ENCODE results near the gene PPFIA3.

PPFIA3 gene

GRCh38 chr19:49080392-49080791, 39.0 kb upstream of the PPFIA3 start:
- peaks cover 24% of the 10 kb centered on the region for H3K27me3 ChIP-seq
- no peaks in the 10 kb centered on the region for H3K9me3 ChIP-seq
- no peaks in the 10 kb centered on the region for H3K36me3 ChIP-seq
- H3K4me1 ChIP-seq (ENCODE audit: control insufficient read depth in 1 of 2, insufficient read depth in 1 of 2, low read depth in 1 of 2, low read length in 1 of 2), result peaks cover 5% of the 10 kb centered on the region in 2 experiments
- no peak overlapping the region for H3K4me3 ChIP-seq (ENCODE audit: low read depth in 1 of 2, low read length in 1 of 2)
- H3K27ac ChIP-seq, result no peak overlapping the region
- no peak for TF ChIP-seq CTCF (IDR thresholded peaks at IDR 0.05)

GRCh38 chr19:49081273-49081672, 38.1 kb upstream of the PPFIA3 start:
- no peak for TF ChIP-seq CTCF (IDR thresholded peaks at IDR 0.05)
- Histone ChIP-seq H3K4me1 (ENCODE audit: control insufficient read depth in 1 of 2, insufficient read depth in 1 of 2, low read depth in 1 of 2, low read length in 1 of 2) (peaks cover 9 to 13% of the 10 kb centered on the region in 2 experiments), H3K27me3 (peaks cover 24% of the 10 kb centered on the region), H3K27ac (no peak overlapping the region), H3K9me3 (no peaks in the 10 kb centered on the region), H3K36me3 (no peaks in the 10 kb centered on the region), H3K4me3 (ENCODE audit: low read depth in 1 of 2, low read length in 1 of 2) (no peak overlapping the region)

DNA sequence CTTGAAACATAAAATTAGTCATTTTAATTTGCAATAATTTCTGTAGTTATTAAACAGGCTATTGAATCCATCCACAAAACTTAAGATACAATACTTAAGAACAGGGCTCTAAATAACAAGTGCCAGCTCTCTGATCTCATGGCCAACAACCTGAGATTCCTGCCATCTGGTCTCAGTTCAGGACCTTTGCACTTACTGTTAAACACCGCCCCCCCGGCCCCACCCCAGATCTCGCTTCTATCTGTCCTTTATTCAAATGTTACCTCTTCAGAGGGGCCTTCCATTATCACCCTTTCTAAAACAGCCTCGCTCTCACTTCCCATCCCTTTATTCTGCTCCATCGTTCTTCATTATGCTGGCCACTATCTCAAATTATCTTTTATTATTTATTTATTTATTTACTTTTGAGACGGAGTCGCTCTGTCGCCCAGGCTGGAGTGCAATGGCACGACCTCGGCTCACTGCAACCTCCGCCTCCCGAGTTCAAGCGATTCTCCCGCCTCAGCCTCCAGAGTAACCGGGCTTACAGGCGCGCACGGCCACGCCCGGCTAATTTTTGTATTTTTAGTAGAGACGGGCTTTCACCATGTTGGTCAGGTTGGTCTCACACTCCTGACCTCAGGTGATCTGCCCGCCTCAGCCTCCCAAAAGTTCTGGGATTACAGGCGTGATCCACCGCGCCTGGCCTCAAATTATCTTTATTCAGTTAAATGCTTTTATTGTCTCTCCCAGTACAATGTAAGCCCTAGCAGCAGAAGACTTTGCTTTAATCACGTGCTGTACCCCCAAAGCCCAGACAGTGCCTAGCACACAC, 34.9 kb upstream of the PPFIA3 start:
- no peaks in the 10 kb centered on the region for H3K9me3 ChIP-seq
- peaks cover 24% of the 10 kb centered on the region for H3K27me3 ChIP-seq
- H3K36me3 ChIP-seq, result peaks cover 15% of the 10 kb centered on the region
- no peak for TF ChIP-seq CTCF (IDR thresholded peaks at IDR 0.05)
- H3K4me1 ChIP-seq (ENCODE audit: control insufficient read depth in 1 of 2, insufficient read depth in 1 of 2, low read depth in 1 of 2, low read length in 1 of 2), result peaks cover 15 to 22% of the 10 kb centered on the region in 2 experiments
- peak overlapping the region; percentile 92 for H3K27ac ChIP-seq
- peak overlapping the region; percentile 85 to 86 for H3K4me3 ChIP-seq (ENCODE audit: low read depth in 1 of 2, low read length in 1 of 2)

- peak; percentile 33 for TF ChIP-seq CTCF (IDR thresholded peaks at IDR 0.05)
- peak within 1 kb of the TSS; percentile 85 to 86 for H3K4me3 ChIP-seq (ENCODE audit: low read depth in 1 of 2, low read length in 1 of 2)
- no peaks in the 10 kb centered on the region for H3K9me3 ChIP-seq
- H3K27ac ChIP-seq, result peak within 1 kb of the TSS; percentile 92
- peaks cover 20% of the 10 kb centered on the region for H3K36me3 ChIP-seq
- peaks cover 15 to 22% of the 10 kb centered on the region in 2 experiments for H3K4me1 ChIP-seq (ENCODE audit: control insufficient read depth in 1 of 2, insufficient read depth in 1 of 2, low read depth in 1 of 2, low read length in 1 of 2)
- peaks cover 17% of the 10 kb centered on the region for H3K27me3 ChIP-seq
Measured at GRCh38 chr19:49085020-49085867, 34.1 kb upstream of the PPFIA3 start, which contains the start of gene SNRNP70. SNRNP70 (plus strand) TSS chr19:49085451; CDS start chr19:49086415, 964 bp downstream.

- TF ChIP-seq CTCF (IDR thresholded peaks at IDR 0.05), result no peak
- H3K27me3 ChIP-seq, result peaks cover 13% of the 10 kb centered on the region
- H3K4me3 ChIP-seq (ENCODE audit: low read depth in 1 of 2, low read length in 1 of 2), result peak overlapping the region; percentile 85 to 86
Measured at GRCh38 chr19:49085868-49086232, 33.5 kb upstream of the PPFIA3 start.

More at GRCh38 chr19:49085868-49086232, 33.5 kb upstream of the PPFIA3 start:
- Histone ChIP-seq H3K4me1 (ENCODE audit: control insufficient read depth in 1 of 2, insufficient read depth in 1 of 2, low read depth in 1 of 2, low read length in 1 of 2) (peaks cover 15 to 22% of the 10 kb centered on the region in 2 experiments), H3K27ac (peak overlapping the region; percentile 92), H3K9me3 (no peaks in the 10 kb centered on the region), H3K36me3 (peaks cover 26% of the 10 kb centered on the region)
